Astrocyte of the hippocampus (primary cell): ENCODE data around the gene GPR89B.
"Not testable (repeated sequence)": the region's sequence is repeated elsewhere in the genome, so short reads cannot be mapped to it uniquely, and the experiment has no call there.

Experiments used
- DNase-seq: peaks from one replicate; pipeline ENCODE4 v3.0.0; 2011; ENCODE audit warnings: low read depth, low spot score

The GPR89B gene

DNA sequence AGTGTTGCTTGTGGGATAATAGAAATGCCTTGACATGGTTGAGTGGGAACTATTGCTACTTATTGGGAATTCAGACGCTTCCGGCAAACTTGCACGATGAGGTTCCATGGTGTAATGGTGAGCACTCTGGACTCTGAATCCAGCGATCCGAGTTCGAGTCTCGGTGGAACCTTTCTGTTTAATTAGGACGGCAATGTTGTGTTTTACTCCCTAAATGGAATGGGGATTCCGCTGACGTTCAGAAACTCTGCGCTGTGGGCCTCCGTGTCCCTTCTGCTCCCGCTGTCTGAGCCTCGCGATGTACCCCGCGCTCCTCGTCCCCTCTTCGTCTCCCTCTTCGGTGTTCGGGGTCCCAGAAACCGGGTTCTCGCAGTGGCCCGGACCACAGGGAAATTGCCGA lies 104.5 kb downstream of the GPR89B start:
- DNase-seq = not testable (repeated sequence)

DNA sequence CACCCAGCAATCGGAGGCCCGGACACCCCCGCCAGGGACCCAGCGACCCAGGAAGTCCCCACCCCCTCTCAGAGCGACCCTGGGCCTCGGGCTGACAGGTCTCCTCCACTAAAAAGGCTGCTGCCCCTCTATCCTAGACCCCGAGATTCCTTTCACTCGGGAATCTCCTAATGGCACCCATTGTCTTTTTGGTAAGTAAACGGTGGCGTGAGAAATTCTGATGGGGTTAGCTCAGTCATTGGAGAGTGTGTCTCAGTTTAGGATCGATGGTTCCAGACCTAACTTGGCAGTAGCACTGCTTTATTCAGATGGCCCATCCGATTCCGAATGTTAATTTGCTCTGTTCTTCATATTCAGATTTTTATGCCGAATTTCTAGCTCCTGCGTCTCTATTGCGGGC lies 104.9 kb downstream of the GPR89B start:
- not testable (repeated sequence) for DNase-seq

GRCh38 chr1:148037850-148038461 lies 109.7 kb downstream of the GPR89B start:
- not testable (repeated sequence) for DNase-seq

- DNase-seq = peak; percentile 91
These were observed 110.5 kb downstream of the GPR89B start for GRCh38 chr1:148038462-148039333.
